Hematopoietic multipotent progenitor cell treated with erythropoietin and hydrocortisone succinate and interleukin-3 and kit ligand, for 4 days (in vitro differentiated cells): ENCODE results near the gene TEX36.
"Not testable (repeated sequence)": the region's sequence is repeated elsewhere in the genome, so short reads cannot be mapped to it uniquely, and the experiment has no call there.

Source experiments
- DNase-seq: peaks from one replicate; pipeline ENCODE4 v3.0.0-alpha.2; 2015

TEX36 gene

DNA sequence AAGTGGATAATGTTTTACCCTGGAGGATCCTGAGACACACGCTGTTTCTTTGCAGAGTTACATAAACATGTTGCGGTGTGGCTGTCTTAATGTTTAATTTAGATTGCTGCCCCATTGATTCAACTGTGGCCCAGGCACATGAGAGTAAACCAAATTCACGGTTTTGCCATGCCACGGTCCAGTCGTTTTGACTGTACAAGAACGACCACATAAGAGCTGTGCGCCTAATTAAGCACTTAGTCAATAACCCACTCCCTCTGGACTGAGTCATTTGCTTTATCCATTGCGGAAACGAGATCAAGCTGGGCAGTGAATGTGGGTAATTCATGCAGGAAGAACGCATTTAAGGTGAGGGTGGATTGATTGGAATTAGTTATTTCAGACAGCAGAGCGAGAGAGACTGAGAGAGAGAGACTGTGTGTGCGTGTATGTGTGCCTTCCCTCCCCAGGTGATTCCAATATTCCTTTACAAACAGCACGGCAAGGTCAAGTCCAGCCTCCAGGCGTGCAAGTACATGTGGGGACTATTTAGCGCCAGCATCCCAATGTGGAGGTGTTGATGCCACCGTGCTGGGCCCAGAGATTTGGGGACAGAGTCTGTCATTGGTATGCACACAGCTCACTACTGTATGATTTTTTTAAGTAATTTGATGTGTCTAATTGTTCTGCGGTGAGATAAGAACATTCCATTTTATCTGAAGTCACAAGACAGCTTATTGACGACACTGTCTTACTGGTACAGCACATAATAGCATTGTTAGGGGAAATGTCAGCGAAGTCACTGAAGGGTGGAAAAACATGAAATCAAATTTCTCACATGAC, 8.4 kb upstream of the TEX36 start:
- no peak for DNase-seq

DNA sequence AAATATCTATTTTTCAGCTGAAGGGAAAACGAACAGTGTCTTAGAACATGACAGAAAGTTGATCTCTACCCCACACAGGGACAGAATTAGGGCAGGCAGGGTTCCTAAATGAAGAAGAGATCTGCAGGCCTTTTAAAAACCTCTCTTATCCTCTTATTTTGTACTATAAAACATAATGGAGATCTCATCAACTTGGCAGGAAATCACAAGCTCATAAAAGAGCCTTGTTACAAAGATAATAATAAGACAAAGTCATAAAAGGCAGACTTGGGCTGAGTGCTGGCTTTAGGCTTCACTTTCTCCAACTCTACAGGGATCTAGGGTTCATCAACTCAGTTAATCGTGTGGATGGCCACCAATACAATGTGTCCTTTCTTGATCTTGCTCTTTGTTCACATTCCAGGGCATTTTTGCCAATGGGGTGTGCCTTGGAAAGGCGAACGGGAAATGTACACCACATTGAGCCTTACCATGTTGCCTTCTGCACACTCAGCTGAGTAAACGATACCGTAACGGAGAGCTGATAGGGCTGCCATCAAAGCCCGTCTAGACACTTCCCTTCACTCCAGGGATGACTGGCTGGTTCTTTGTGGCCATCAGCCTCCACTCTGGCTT, 7.1 kb upstream of the TEX36 start:
- DNase-seq, result no peak

DNA sequence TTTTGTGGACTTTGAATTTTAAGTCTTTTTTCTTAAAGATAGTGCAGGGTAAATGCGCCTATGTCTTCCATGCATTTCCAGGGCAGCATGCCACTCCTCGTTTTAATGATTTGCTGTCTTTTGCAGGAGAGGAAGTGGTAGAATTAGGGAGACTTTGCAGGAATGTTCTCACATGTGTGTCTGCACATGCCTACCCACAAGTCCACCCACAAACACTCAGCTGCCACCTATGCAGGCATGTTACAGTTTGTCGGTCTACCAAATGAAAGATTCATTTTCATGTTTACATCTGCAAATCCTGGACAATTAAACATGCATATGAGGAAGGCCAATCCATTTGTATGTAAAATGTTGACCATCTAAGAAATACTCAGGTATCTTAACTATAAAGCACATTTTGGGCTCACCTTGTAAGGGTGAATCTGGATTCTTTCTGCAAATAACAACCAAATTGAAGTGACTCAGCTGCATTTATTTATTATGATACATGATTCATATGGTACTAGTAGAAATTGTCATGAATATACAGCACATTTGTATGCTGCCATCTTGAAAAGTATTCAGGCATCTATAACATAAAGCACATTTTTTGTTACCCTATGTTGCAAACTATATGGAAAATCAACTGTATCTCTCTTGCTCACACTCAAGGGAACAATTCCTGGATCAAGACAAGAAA, 4.7 kb upstream of the TEX36 start:
- no peak for DNase-seq

DNA sequence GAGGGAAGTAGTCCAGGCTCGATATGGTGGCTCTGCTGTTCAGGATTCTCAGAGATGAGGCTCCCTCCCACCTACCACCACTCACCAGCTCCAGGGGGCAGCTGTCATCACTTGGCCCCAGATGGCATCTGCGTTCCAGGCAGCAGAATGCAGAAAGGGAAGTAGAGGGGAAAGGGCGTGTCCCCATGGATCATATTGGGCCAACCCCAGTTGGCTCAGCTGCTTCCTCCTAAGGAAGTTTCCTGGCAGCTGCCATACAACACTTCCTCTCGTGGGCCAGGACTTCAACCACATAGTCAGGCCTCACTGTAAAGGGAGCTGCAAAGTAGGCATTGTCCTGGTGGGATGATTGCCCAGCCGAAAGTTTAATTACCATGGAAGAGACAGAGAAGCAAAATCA, 1.6 kb upstream of the TEX36 start:
- DNase-seq, result peak; percentile 34

DNA sequence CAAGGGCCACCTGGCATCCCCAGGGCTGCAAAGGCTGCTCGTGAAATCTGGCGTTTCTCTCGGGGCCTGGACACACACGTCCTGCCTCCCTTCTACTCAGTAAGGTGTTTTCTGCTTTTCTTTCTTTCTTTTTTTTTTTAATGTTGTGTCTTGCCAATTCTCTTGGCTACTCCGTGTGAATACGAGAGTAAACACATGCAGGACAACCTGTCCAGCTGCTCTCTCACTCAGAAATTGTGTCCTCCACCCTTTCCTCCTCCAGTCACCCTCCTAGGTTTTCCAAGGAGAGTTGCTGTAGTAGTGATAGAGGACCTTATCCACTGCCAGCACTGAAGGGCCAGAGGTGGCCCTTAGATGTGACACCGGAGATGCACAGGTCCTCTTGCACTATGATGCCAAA, 858 bp upstream of the TEX36 start:
- DNase-seq, result no peak

DNA sequence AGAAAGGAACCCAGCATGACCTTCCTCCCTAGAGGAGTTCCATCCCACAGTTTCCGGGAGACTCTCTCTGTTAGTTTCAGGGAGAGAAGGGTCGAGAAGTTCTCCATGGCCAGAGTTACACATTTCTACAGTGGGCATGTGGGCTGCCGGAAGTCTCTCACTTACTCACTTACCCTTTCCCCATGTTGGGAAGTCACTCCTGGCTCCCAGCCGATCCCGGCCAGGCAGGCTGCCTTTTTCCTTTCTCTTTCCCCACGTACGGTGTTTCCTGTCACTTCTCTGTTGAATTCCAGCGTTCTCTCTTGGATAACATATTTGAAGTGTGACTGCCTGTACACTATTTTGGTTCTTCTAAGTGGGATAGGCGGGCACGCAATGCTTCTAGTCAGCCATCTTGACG, 3.5 kb downstream of the TEX36 start:
- DNase-seq, result no peak

DNA sequence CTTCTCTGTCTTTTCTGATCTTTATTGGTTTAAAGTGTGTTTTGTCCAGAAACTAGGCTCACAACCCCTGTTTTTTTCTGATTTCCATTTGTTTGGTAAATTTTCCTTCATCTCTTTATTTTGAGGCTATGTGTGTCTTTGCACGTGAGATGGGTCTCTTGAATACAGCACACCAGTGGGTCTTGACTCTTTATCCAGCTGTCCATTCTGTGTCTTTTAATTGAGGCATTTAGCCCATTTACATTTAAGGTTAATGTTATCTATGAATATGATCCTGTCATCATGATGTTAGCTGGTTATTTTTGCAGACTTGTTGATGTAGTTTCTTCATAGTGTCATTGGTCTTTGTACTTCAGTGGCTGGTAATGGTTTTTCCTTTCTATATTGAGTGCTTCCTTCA, 10.1 kb downstream of the TEX36 start:
- DNase-seq, result no peak

DNA sequence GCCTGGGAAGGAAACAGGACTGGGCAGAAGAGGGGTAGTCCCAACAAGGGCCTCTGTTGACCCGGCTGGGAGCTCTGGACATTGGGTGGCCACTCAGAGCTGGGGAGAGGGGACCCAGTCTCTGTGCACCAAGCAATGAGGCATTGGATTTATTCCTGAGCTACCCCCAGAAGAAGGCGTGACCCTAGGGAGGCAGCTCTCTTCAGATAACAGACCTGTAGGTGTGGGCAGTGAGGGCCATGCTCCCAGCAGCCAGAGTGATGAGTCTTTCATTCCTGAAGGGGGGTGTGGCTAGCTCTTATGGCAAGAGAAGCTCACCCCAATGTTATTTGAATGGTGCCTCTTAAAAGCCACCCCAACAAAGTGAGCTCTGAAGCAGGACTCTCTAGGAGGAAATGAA, 20.4 kb downstream of the TEX36 start:
- no peak for DNase-seq

DNA sequence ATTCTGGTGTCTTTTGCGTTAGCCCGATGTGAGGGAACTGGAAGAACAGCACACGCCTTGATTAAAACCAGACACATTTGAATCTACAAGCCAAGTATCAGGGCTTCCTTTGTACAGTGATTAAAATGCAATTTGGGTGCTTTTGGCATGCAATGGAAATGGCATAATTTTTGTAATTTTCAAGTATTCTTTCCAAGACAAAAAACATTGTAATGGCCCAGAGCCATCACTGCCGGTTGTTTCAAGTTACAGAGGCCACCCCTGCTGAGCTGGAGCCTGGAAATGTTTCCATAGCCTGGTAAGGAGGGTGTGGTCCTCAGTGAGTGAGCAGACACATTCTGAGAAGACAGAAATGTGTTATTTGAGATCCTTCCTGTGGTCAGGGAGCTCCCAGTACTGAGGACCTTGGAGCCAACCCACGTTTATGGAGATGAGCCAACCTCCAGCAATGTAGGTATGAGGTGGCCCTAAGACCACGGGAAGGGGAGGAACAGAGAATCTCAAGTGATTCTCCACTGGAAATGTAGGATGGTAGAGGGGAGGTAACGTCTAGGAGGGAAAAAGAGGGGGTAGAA, 20.9 kb downstream of the TEX36 start:
- no peak for DNase-seq

DNA sequence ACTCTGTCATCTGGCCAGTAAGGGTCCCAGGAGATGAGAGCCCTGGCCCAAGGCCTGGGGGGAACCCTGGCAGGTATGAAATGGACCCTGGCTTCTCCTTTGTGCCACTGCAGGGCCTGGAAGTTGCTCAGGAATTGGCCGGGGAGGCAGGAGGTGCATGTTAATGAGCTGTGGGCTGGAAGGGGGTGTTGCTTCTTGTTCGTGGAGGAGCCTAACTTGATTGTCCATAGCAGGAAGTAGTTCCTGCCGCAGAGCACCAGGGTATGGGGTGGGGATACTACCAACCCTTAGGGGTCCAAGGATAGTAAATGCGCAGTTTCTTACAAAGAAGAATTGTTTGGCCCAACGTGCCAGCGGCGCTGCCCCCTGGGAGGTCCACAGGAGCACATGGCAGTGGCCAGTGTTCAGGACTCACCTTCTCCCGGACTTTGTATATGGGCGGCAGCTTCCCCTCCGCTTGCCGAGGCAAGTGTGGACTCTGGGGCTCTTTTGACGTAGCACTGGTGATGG, 21.5 kb downstream of the TEX36 start:
- DNase-seq, result no peak

DNA sequence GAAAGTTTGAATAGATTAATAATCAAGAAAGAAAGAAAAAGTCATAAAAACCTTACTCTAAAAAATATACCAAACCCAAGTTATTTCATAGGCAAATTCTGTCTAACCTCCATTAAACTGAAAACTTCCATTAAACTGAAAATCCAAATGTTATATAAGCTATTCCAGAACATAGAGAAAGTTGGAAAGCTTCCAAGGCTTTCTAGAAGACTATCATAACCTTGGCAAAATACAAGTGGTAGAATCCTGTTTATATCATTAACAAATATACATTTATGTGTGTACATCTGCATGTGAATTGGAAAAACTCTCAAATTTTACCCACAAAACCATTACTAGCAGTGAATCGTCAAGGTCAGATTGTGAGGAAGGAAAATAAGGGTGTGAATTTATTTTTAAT, 23.9 kb downstream of the TEX36 start:
- DNase-seq, result no peak

DNA sequence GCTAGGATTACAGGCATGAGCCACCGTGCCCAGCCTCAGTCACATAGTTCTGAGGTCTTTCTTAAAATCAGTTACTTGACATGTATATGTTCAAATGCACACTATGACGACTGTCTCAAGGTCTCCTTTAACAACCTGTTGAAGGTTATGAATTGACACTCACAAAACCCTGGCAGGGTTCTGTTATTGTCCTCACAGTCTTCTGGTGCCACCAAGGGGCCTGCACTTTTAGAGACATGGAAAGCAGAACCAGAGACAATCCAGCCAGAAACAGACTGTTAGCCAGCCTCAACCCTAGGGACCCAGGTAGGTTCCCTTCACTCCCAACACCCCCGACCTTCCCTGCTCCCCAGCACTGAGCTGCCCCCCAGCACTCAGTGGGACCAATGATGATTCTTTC, 26.4 kb downstream of the TEX36 start:
- DNase-seq, result no peak

DNA sequence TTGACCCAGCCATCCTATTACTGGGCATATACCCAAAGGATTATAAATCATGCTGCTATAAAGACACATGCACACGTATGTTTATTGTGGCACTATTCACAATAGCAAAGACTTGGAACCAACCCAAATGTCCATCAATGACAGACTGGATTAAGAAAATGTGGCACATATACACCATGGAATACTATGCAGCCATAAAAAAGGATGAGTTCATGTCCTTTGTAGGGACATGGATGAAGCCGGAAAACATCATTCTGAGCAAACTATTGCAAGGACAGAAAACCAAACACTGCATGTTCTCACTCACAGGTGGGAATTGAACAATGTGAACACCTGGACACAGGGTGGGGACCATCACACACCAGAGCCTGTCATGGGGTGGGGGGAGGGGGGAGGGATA, 29.9 kb downstream of the TEX36 start:
- not testable (repeated sequence) for DNase-seq

DNA sequence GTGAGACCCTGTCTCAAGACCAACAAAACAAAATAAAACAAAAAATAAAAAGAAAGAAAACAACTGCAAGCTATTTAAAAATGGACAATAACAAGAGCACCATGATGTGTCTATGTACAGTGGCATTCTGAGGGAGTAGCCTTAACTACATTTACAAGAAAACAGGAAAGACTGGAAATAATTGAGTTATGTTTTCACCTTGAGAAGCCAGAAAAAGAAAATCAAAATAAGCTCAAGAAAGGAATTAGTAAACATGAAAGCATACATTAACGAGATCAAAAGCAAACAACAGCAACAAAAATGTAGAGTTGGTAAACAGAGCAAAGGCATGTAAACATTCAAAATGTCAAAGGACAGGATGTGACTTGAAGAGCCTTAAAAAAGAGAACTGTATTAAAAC, 36.7 kb downstream of the TEX36 start:
- no peak for DNase-seq

DNA sequence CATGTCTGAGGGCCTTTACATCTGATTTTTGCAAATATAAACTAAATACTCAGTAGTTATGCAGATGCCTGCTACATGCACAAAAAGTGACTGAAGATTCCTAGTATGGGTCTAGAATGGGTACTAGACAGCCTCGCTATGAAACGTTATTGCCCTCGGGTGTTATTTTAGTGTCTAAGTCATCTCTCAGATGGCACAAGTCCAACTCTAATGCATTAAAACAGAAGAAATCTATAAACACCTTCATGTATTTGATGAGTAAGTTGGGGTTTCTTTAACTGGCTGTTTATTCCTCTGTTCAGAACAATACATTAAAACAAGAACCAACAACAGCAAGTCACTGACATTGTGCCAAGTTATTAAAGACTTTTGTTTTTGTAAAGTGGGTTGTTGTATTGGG, 41.6 kb downstream of the TEX36 start:
- no peak for DNase-seq

DNA sequence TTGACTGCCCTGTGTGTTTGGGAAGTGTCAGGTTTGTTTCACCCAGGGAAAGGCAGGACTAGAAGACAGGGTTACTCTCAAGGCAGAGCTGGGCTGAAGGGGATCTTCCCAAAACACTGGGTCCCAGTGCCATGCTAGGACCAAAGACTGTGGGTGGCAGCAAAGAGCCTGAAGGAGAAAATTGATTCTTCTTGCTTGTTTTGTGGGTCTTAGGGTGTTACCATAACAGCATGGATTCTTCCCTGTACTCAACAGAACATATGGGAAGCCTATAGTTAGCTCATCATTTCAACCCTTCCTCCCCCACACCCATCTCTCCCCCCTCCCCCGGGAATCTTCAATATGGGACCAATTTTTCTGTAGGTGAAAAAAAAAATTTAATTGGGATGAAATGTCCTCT, 42.3 kb downstream of the TEX36 start:
- no peak for DNase-seq

DNA sequence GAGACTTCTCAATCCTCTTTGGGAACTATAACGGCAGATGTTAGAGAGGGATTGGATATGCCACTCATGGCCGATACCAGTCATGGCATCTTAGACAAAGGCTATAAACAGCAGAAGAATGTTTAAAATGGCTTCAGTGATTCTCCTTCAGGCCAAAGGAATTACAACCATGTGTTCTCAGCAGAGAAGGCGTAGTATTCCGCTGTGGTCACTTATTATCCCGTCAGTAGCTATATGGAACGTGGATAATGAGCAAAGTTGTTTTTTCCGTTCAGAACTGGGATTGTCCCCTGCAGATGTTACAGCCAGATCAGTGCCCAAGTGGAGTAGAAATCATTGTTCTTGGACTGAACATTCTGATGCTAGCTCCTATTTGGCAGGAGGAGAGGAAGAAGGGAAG, 43.1 kb downstream of the TEX36 start:
- DNase-seq, result no peak

DNA sequence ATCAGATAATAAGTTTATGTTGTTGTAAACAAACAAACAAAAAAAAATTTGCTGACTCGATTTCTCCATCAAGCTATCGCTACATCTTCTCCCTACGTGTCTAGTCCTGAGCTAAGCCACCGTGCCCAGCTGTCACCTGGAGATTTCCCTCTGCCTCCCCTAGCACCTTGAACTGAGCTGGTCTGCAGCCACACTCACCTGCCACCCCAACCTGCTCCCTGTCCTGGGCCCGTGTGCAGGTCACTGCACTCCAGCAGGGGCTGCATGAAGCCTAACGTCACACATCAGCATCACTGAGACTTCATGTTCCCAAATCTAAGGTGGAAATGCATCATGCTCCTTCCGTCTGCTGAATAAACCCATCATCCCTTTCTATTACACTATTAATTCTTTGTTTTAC, 44.4 kb downstream of the TEX36 start:
- no peak for DNase-seq

DNA sequence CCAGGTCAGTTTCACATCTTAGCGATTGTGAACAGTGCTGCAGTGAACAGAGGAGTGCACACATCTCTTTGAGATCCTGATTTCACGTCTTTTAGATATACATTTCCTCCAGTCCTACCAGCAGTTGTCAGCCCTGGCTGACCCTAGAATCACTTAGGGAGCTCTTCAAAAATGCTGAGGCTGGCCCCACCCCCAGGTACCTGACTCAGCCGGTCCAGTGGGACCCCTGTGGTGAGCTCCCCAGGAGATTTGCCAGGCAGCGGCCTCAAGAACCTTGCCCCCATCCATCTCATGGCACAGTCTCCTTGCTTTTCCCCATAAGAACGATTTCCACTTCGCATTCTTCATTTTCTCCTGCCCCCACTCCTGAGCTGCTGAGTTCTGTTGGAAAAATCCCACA, 45.5 kb downstream of the TEX36 start:
- no peak for DNase-seq

DNA sequence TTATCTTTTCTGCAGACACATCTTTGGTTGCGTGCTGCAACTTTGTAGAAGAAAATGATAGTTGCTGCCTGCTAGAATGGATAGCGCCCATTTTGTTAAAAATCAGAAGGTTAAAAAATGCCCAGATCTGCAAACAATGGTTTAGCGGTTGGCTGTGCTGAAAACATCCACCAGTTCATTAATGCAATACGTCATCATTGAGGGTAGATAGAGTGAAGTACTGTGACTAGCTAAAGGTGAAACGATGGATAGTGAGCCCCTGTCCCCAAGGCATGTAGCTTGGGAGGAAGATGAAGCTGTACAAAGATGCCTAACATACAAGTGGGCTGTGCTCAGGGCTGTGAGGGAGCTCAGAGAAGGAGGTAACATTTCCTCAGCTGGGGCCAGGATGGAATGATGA, 48.4 kb downstream of the TEX36 start:
- DNase-seq, result no peak

DNA sequence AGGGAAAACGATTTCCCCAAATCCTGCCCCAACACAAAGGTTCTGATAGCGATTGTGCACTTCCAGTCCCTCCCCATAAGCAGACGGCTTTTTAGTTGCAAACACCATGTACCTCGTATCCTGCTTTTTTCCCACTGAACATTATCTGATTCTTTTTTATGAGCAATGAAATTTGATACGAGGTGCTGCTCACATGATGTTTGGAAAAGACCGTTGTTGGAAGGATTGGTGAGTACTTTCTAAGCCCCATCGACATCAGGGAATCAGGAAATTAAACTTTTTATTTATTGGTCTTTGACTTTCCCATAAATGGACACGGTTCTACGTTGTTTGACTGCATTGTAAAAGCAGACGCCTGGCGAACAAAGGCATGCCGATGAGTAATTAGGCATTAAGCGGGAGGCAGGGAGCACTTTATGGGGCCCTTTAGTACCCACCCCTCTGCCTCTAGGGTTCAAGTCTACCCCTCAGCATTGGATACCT, 49.4 kb downstream of the TEX36 start:
- DNase-seq, result no peak

DNA sequence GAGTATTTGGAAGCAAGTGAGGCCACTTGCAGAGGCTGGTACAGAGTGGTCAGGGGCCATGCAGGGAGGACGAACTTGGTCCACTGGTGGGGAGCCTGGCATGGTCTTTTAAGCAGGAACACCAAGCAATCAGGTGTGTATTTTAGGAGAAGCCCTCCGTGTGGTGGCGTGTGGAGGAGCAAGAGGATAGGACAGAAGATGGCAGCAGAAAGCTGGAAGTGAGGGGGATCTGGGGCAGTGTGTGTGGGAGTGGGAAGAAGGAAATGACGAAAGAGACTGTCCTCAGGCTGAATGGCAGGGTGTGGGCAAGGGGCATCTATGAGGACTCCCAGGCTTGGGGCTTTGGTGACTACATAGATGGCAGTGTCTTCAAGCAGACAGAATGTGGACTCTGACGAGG, 51.2 kb downstream of the TEX36 start:
- DNase-seq, result no peak

DNA sequence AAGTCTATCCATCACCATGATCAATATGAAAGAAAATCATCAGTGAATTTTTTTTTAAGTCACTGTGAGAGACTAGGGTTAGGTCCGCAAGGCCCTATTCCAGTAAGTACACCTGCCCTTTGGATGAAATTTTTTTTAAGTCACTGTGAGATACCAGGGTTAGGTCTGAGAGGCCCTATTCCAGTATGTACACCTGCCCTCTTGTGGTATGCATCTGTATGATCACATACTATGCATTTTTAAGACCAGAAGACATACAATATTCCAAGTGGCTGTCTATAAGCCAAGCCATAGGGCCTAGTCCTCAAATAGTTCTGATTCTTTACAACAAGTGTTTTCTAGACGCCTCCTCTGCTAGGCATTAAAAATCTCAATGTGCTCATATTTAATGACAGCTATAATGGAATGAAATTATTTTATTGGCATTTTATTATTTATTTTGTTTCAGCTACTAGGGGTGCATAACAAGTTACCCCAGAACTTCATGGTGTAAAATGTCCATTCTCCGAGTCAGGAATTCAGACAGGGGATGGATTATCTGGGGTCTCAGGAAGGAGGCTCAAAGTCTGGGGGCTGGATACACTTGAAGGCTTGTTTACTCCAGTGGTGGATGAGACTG, 53.1 kb downstream of the TEX36 start:
- peak; percentile 67 for DNase-seq
